HG03060 (cell line): ENCODE results near the gene SCN8A.
"Not testable (repeated sequence)": the region's sequence is repeated elsewhere in the genome, so short reads cannot be mapped to it uniquely, and the experiment has no call there.

ENCODE experiments used
- ATAC-seq: cut with Tn5 transposase; IDR thresholded peaks from one replicate; pipeline ENCODE4 v1.9.1; 2021; ENCODE audit warnings: low read depth, moderate number of reproducible peaks; ENCODE audit not compliant: unreplicated experiment

The SCN8A gene

GRCh38 chr12:51753980-51754675, 163.1 kb downstream of the SCN8A start:
- no peak for ATAC-seq

GRCh38 chr12:51755251-51755650, 164.2 kb downstream of the SCN8A start:
- no peak for ATAC-seq

GRCh38 chr12:51759175-51759574, 168.1 kb downstream of the SCN8A start:
- ATAC-seq: no peak

GRCh38 chr12:51759695-51760094, 168.7 kb downstream of the SCN8A start:
- ATAC-seq: no peak

- no peak for ATAC-seq
These were observed 169.2 kb downstream of the SCN8A start for GRCh38 chr12:51760231-51760630.

- ATAC-seq: no peak
These were observed 172.7 kb downstream of the SCN8A start for GRCh38 chr12:51763743-51764142.

GRCh38 chr12:51766067-51766676, 175.1 kb downstream of the SCN8A start:
- ATAC-seq: no peak

- ATAC-seq: no peak
These were observed 180.0 kb downstream of the SCN8A start for GRCh38 chr12:51771008-51771407.

- no peak for ATAC-seq
These were observed 182.3 kb downstream of the SCN8A start for GRCh38 chr12:51773145-51773869.

GRCh38 chr12:51774933-51775332, 183.9 kb downstream of the SCN8A start:
- ATAC-seq: no peak

GRCh38 chr12:51777457-51777856, 186.4 kb downstream of the SCN8A start:
- no peak for ATAC-seq

GRCh38 chr12:51777973-51778372, 186.9 kb downstream of the SCN8A start:
- no peak for ATAC-seq

GRCh38 chr12:51779876-51780275, 188.8 kb downstream of the SCN8A start:
- no peak for ATAC-seq

- ATAC-seq: no peak
These were observed 193.7 kb downstream of the SCN8A start for GRCh38 chr12:51784688-51785087.

GRCh38 chr12:51785906-51786305, 194.9 kb downstream of the SCN8A start:
- no peak for ATAC-seq

- ATAC-seq: no peak
These were observed 197.8 kb downstream of the SCN8A start for GRCh38 chr12:51788876-51789275.

- ATAC-seq: no peak
These were observed 201.4 kb downstream of the SCN8A start for GRCh38 chr12:51792417-51792816.

- ATAC-seq: no peak
These were observed 202.2 kb downstream of the SCN8A start for GRCh38 chr12:51793201-51793600.

GRCh38 chr12:51797301-51797700, 206.3 kb downstream of the SCN8A start:
- no peak for ATAC-seq

GRCh38 chr12:51798051-51798450, 207.0 kb downstream of the SCN8A start:
- ATAC-seq: not testable (repeated sequence)

GRCh38 chr12:51798501-51798900, 207.5 kb downstream of the SCN8A start:
- ATAC-seq: no peak

- ATAC-seq: no peak
These were observed 210.0 kb downstream of the SCN8A start for GRCh38 chr12:51801027-51801426.
